ENCODE measurements around the gene C17orf75. TPM values are rescaled to one million over a fixed set of nuclear protein-coding genes. Genes with fewer than 3 reads are reported as not detected.

Gene C17orf75
- total and polyA plus RNA-seq, 2 experiments from 2014 or later = 11.1 to 14.7 TPM

GRCh38 chr17:32298298-32298697 is 43.7 kb downstream of the C17orf75 start:
- no peak overlapping the region for H2AFZ ChIP-seq
- H3K9me3 ChIP-seq (ENCODE audit: low read depth) = no peaks in the 10 kb centered on the region
- no peaks in the 10 kb centered on the region for H3K9me2 ChIP-seq (ENCODE audit: insufficient read depth)
- peak; percentile 7 for DNase-seq
- no peak overlapping the region for H3K9ac ChIP-seq
- H3K4me1 ChIP-seq (ENCODE audit: insufficient read depth) = no peaks in the 10 kb centered on the region
- in situ Hi-C loops (cut with MboI) = no loop called here
- no peaks in the 10 kb centered on the region for H3F3A ChIP-seq (ENCODE audit: insufficient read depth)
- no peak overlapping the region for H3K27ac ChIP-seq
- TF ChIP-seq EZH2 (IDR thresholded peaks at IDR 0.05; ENCODE audit: insufficient read depth, poor library complexity, severe bottlenecking) = no peak
- no peak for TF ChIP-seq EZH2phosphoT487 (IDR thresholded peaks at IDR 0.05; ENCODE audit: insufficient read depth, low read depth)
- H3K79me2 ChIP-seq (ENCODE audit: insufficient read depth) = no peaks in the 10 kb centered on the region
- no peak overlapping the region for H3K4me3 ChIP-seq
- no peak overlapping the region for H3K4me2 ChIP-seq (ENCODE audit: unreplicated experiment)
- no peaks in the 10 kb centered on the region for H3K27me3 ChIP-seq (replicated peaks; ENCODE audit: insufficient read depth)
- WGBS, 2 experiments (ENCODE audit: low coverage in 1 of 2, low lambda C conversion rate in 2 of 2, missing lambda C conversion rate in 2 of 2) = 51 to 58% methylated on average over 6 of the region's 6 CpGs
- no peaks in the 10 kb centered on the region for H3K36me3 ChIP-seq (ENCODE audit: low read depth)
- no peaks in the 10 kb centered on the region for H4K20me1 ChIP-seq (ENCODE audit: insufficient read depth)

GRCh38 chr17:32297860-32298259 is 44.1 kb downstream of the C17orf75 start:
- Histone ChIP-seq H3K27ac (no peak overlapping the region), H3K4me3 (no peak overlapping the region), H3K9ac (no peak overlapping the region), H3K27me3 (replicated peaks; ENCODE audit: insufficient read depth) (no peaks in the 10 kb centered on the region), H3K4me2 (ENCODE audit: unreplicated experiment) (no peak overlapping the region), H3K79me2 (ENCODE audit: insufficient read depth) (no peaks in the 10 kb centered on the region), H3K4me1 (ENCODE audit: insufficient read depth) (no peaks in the 10 kb centered on the region), H2AFZ (no peak overlapping the region), H3F3A (ENCODE audit: insufficient read depth) (no peaks in the 10 kb centered on the region), H3K9me3 (ENCODE audit: low read depth) (no peaks in the 10 kb centered on the region), H3K9me2 (ENCODE audit: insufficient read depth) (no peaks in the 10 kb centered on the region), H3K36me3 (ENCODE audit: low read depth) (no peaks in the 10 kb centered on the region), H4K20me1 (ENCODE audit: insufficient read depth) (no peaks in the 10 kb centered on the region)
- no peak for TF ChIP-seq EZH2 (IDR thresholded peaks at IDR 0.05; ENCODE audit: insufficient read depth, poor library complexity, severe bottlenecking)
- no peak for TF ChIP-seq EZH2phosphoT487 (IDR thresholded peaks at IDR 0.05; ENCODE audit: insufficient read depth, low read depth)
- DNase-seq = no peak
- in situ Hi-C loops (cut with MboI) = no loop called here
- 65 to 66% methylated on average over 6 of the region's 6 CpGs for WGBS, 2 experiments (ENCODE audit: low coverage in 1 of 2, low lambda C conversion rate in 2 of 2, missing lambda C conversion rate in 2 of 2)

GRCh38 chr17:32297424-32297823 is 44.5 kb downstream of the C17orf75 start:
- in situ Hi-C loops (cut with MboI) = no loop called here
- 77 to 89% methylated on average over 2 of the region's 2 CpGs for WGBS, 2 experiments (ENCODE audit: low coverage in 1 of 2, low lambda C conversion rate in 2 of 2, missing lambda C conversion rate in 2 of 2)

GRCh38 chr17:32292094-32292493 is 49.9 kb downstream of the C17orf75 start:
- Histone ChIP-seq H3K27me3 (replicated peaks; ENCODE audit: insufficient read depth) (no peaks in the 10 kb centered on the region), H3K9ac (no peak overlapping the region), H3F3A (ENCODE audit: insufficient read depth) (no peaks in the 10 kb centered on the region), H3K27ac (no peak overlapping the region), H4K20me1 (ENCODE audit: insufficient read depth) (no peaks in the 10 kb centered on the region), H2AFZ (no peak overlapping the region), H3K4me1 (ENCODE audit: insufficient read depth) (no peaks in the 10 kb centered on the region), H3K4me3 (no peak overlapping the region), H3K9me2 (ENCODE audit: insufficient read depth) (no peaks in the 10 kb centered on the region), H3K79me2 (ENCODE audit: insufficient read depth) (no peaks in the 10 kb centered on the region), H3K36me3 (ENCODE audit: low read depth) (no peaks in the 10 kb centered on the region), H3K4me2 (ENCODE audit: unreplicated experiment) (no peak overlapping the region), H3K9me3 (ENCODE audit: low read depth) (no peaks in the 10 kb centered on the region)
- in situ Hi-C loops (cut with MboI) = no loop called here
- TF ChIP-seq EZH2 (IDR thresholded peaks at IDR 0.05; ENCODE audit: insufficient read depth, poor library complexity, severe bottlenecking) (no peak), EZH2phosphoT487 (IDR thresholded peaks at IDR 0.05; ENCODE audit: insufficient read depth, low read depth) (no peak)
- 50% methylated on average over 4 of the region's 4 CpGs for WGBS, 2 experiments (ENCODE audit: low coverage in 1 of 2, low lambda C conversion rate in 2 of 2, missing lambda C conversion rate in 2 of 2)
- no peak for DNase-seq

More at GRCh38 chr17:32297424-32297823, 44.5 kb downstream of the C17orf75 start:
- Histone ChIP-seq H3K9ac (no peak overlapping the region), H3K9me2 (ENCODE audit: insufficient read depth) (no peaks in the 10 kb centered on the region), H3K36me3 (ENCODE audit: low read depth) (no peaks in the 10 kb centered on the region), H3F3A (ENCODE audit: insufficient read depth) (no peaks in the 10 kb centered on the region), H3K27ac (no peak overlapping the region), H3K79me2 (ENCODE audit: insufficient read depth) (no peaks in the 10 kb centered on the region), H3K9me3 (ENCODE audit: low read depth) (no peaks in the 10 kb centered on the region), H3K27me3 (replicated peaks; ENCODE audit: insufficient read depth) (no peaks in the 10 kb centered on the region), H3K4me3 (no peak overlapping the region), H3K4me1 (ENCODE audit: insufficient read depth) (no peaks in the 10 kb centered on the region), H3K4me2 (ENCODE audit: unreplicated experiment) (no peak overlapping the region), H2AFZ (no peak overlapping the region), H4K20me1 (ENCODE audit: insufficient read depth) (no peaks in the 10 kb centered on the region)
- DNase-seq = no peak
- no peak for TF ChIP-seq EZH2 (IDR thresholded peaks at IDR 0.05; ENCODE audit: insufficient read depth, poor library complexity, severe bottlenecking)
- TF ChIP-seq EZH2phosphoT487 (IDR thresholded peaks at IDR 0.05; ENCODE audit: insufficient read depth, low read depth) = no peak
